MM.1S (cell line): Measurements from ENCODE around the gene RIPK1.

Experiments used
- EZH2 ChIP-seq: fragments of 300-600 bp; sonication (generic); optimal IDR thresholded peaks from 2 replicates; pipeline ENCODE3; 2017; ENCODE audit warnings: low read depth, mild to moderate bottlenecking, antibody characterized with exemption, low read length, mixed read lengths
- EZH2phosphoT487 ChIP-seq: fragments of 300-600 bp; sonication (generic); IDR thresholded peaks from 2 replicates; pipeline ENCODE4 v1.6.1; 2018; ENCODE audit warnings: antibody characterized with exemption, low read length
- TF ChIP-seq, protein P1 (sequence below): fragments of 300-600 bp; sonication (generic); IDR thresholded peaks from 2 replicates; pipeline ENCODE4 v1.5.1; 2016; ENCODE audit warnings: antibody characterized with exemption, low read length, mixed read lengths

DNA sequence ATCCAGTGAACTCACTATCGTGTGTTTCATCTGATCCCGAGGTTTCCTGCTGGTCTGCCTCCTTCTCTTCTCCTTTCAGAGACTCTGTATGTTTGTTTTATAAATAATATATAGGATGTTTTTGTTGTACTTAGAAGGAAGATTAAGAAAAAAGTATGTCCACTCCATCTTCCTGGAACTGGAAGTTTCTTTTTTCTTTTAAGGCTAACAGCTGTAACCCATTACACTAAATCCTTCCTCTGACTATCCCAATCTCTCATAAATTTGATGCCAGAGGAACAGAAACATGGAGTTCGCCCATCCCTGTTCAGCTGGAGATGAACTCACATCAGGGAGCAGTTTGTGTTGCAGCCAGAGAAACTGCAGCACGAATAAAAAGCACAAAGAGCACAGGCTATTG lies 20.7 kb downstream of the RIPK1 start:
- TF ChIP-seq, protein P1, sequence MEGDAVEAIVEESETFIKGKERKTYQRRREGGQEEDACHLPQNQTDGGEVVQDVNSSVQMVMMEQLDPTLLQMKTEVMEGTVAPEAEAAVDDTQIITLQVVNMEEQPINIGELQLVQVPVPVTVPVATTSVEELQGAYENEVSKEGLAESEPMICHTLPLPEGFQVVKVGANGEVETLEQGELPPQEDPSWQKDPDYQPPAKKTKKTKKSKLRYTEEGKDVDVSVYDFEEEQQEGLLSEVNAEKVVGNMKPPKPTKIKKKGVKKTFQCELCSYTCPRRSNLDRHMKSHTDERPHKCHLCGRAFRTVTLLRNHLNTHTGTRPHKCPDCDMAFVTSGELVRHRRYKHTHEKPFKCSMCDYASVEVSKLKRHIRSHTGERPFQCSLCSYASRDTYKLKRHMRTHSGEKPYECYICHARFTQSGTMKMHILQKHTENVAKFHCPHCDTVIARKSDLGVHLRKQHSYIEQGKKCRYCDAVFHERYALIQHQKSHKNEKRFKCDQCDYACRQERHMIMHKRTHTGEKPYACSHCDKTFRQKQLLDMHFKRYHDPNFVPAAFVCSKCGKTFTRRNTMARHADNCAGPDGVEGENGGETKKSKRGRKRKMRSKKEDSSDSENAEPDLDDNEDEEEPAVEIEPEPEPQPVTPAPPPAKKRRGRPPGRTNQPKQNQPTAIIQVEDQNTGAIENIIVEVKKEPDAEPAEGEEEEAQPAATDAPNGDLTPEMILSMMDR, result no peak
- TF ChIP-seq EZH2 (no peak), EZH2phosphoT487 (no peak)
